Osteoblast (primary cell): ENCODE results near the gene CHCHD3. TPM values are rescaled to one million over a fixed set of nuclear protein-coding genes. Genes with fewer than 3 reads are reported as not detected.

Experiments used
- DNase-seq: peaks from one replicate; pipeline ENCODE4 v3.0.0; 2011; ENCODE audit warnings: low spot score, mixed read lengths; ENCODE audit not compliant: insufficient read length; ENCODE audit errors: missing footprints
- H2AFZ ChIP-seq: 2 replicates; pipeline ENCODE4 v1.6.0; 2011; ENCODE audit warnings: mild to moderate bottlenecking, low read length
- H3K27ac ChIP-seq: 2 replicates; pipeline ENCODE4 v1.5.1; 2011; ENCODE audit warnings: mild to moderate bottlenecking, low read depth, low read length, moderate library complexity
- H3K27me3 ChIP-seq: 2 replicates; pipeline ENCODE4 v1.6.0; 2012; ENCODE audit warnings: mild to moderate bottlenecking, control low read depth, inconsistent platforms, low read length, moderate library complexity; ENCODE audit not compliant: insufficient read depth
- H3K36me3 ChIP-seq: 2 replicates; pipeline ENCODE4 v1.5.1; 2011; ENCODE audit warnings: mild to moderate bottlenecking, low read length, control low read depth, moderate library complexity; ENCODE audit not compliant: insufficient read depth
- H3K4me1 ChIP-seq: 2 replicates; pipeline ENCODE4 v1.5.1; 2011; ENCODE audit warnings: mild to moderate bottlenecking, low read length, control low read depth, moderate library complexity; ENCODE audit not compliant: insufficient read depth
- H3K4me2 ChIP-seq: 2 replicates; pipeline ENCODE4 v1.6.0; 2011; ENCODE audit warnings: mild to moderate bottlenecking, low read length; ENCODE audit not compliant: insufficient read depth
- H3K4me3 ChIP-seq: fragments of 200-600 bp; sonication (generic); 3 replicates; pipeline ENCODE4 v1.5.1; 2012; ENCODE audit warnings: mild to moderate bottlenecking, low read length, inconsistent platforms; ENCODE audit not compliant: insufficient read depth
- H3K79me2 ChIP-seq: 2 replicates; pipeline ENCODE4 v1.6.0; 2012; ENCODE audit warnings: mild to moderate bottlenecking, low read length, control low read depth, inconsistent platforms; ENCODE audit not compliant: insufficient read depth
- H3K9me3 ChIP-seq: 2 replicates; pipeline ENCODE4 v1.5.1; 2011; ENCODE audit warnings: low read depth, low read length, control low read depth
- H4K20me1 ChIP-seq: 2 replicates; pipeline ENCODE4 v1.6.0; 2012; ENCODE audit warnings: mild to moderate bottlenecking, low read length, control low read depth; ENCODE audit not compliant: insufficient read depth
- small RNA-seq: library from RNA; depleted of rRNA; stranded (forward); fragments of <200 nt; gene quantifications from one replicate; pipeline ENCODE3, GENCODE V24; 2012
- total RNA-seq: library from RNA; depleted of rRNA; stranded (reverse); fragments of >200 nt; gene quantifications from 2 replicates; pipeline ENCODE4 v1.2.3, GENCODE V29; 2012
- TF ChIP-seq, protein P1 (sequence below): IDR thresholded peaks from 2 replicates; pipeline ENCODE4 v1.5.1; 2011; ENCODE audit warnings: mild to moderate bottlenecking, low read depth, low read length, moderate library complexity; ENCODE audit errors: extremely low read depth

The CHCHD3 gene
- total RNA-seq, 1 donor, result 89.8 TPM

DNA sequence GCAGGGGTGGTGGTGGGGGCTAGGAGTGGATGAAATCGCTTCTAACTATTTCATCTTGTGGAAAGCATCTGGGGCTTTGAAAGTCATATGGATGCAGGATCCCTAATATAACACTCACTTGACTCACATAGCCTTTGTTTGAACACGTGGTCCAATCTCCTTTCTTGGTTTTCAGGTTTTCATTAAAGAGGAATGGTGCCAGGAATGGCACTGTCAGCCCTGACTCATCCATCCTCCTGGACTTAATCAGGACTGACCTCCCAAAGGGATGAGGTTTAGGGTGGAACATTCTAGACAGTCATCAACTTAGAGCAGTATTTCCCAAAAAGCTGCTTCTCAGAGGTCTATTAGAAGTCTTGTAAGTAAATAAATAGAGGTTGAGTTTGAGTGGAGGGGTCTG, 343.6 kb downstream of the CHCHD3 start:
- Histone ChIP-seq H3K79me2 (no peaks in the 10 kb centered on the region), H3K27me3 (no peaks in the 10 kb centered on the region), H3K4me3 (no peak overlapping the region), H4K20me1 (no peaks in the 10 kb centered on the region), H3K27ac (peak overlapping the region; percentile 53), H2AFZ (peak overlapping the region; percentile 17), H3K4me2 (peak overlapping the region; percentile 47), H3K9me3 (no peaks in the 10 kb centered on the region), H3K4me1 (peaks cover 44% of the 10 kb centered on the region), H3K36me3 (no peaks in the 10 kb centered on the region)
- TF ChIP-seq, protein P1, sequence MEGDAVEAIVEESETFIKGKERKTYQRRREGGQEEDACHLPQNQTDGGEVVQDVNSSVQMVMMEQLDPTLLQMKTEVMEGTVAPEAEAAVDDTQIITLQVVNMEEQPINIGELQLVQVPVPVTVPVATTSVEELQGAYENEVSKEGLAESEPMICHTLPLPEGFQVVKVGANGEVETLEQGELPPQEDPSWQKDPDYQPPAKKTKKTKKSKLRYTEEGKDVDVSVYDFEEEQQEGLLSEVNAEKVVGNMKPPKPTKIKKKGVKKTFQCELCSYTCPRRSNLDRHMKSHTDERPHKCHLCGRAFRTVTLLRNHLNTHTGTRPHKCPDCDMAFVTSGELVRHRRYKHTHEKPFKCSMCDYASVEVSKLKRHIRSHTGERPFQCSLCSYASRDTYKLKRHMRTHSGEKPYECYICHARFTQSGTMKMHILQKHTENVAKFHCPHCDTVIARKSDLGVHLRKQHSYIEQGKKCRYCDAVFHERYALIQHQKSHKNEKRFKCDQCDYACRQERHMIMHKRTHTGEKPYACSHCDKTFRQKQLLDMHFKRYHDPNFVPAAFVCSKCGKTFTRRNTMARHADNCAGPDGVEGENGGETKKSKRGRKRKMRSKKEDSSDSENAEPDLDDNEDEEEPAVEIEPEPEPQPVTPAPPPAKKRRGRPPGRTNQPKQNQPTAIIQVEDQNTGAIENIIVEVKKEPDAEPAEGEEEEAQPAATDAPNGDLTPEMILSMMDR, result no peak
- peak; percentile 92 for DNase-seq

DNA sequence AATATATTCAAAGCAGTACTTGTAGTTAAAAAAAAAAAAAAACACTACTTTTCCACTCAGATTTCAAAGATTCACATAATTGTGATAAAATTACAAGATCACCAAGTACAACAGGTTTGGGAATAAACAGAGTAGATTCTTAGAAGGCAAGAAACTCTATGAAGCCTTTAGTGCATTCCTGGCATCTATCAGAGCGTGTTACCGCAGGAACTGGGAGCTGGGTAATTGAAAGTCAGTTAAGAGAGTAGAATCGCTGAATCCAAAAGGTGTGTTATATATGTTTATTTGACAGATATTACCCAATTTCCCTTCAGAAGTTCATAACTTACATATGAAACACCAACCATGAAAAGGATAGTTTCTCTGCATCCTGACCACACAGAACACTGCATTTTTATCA, 346.4 kb downstream of the CHCHD3 start:
- peak; percentile 59 for DNase-seq
- Histone ChIP-seq H3K9me3 (no peaks in the 10 kb centered on the region), H3K4me3 (no peak overlapping the region), H3K27me3 (no peaks in the 10 kb centered on the region), H4K20me1 (no peaks in the 10 kb centered on the region), H3K36me3 (no peaks in the 10 kb centered on the region), H3K4me1 (peaks cover 28% of the 10 kb centered on the region), H2AFZ (no peak overlapping the region), H3K79me2 (no peaks in the 10 kb centered on the region), H3K4me2 (no peak overlapping the region), H3K27ac (no peak overlapping the region)
- TF ChIP-seq, protein P1, result no peak

Small RNAs within 50 kb of the gene (small RNA-seq; reads per million reads assigned to genes)
- not detected for gene RF00218
- gene RNU6-92P, result not detected

Other genes with a start within 250 kb of the CHCHD3 start
- 113 and 134 TPM in 2 replicates for gene EXOC4, start 171.0 kb upstream of the CHCHD3 start, total RNA-seq